Neural progenitor cell (in vitro differentiated cells): ENCODE measurements around the gene C18orf32. TPM values are rescaled to one million over a fixed set of nuclear protein-coding genes. Genes with fewer than 3 reads are reported as not detected.
A peak's percentile ranks its signal among the peaks of the same experiment; 100 is the strongest.

Source experiments
- DNase-seq: peaks from one replicate; pipeline ENCODE4 v3.0.0-alpha.2; 2016; ENCODE audit warnings: low spot score
- H2AFZ ChIP-seq: fragments of 200-600 bp; sonication (generic); replicated peaks from 2 replicates; pipeline ENCODE4 v1.6.1; 2016; ENCODE audit warnings: antibody characterized with exemption
- H3F3A ChIP-seq: fragments of 200-600 bp; sonication (generic); 2 replicates; pipeline ENCODE4 v1.6.1; 2016; ENCODE audit warnings: antibody characterized with exemption, low read depth
- H3K27ac ChIP-seq: fragments of 200-600 bp; sonication (generic); 2 replicates; pipeline ENCODE4 v1.5.1; 2016; ENCODE audit warnings: mild to moderate bottlenecking
- H3K27me3 ChIP-seq: fragments of 200-600 bp; sonication (generic); 2 replicates; pipeline ENCODE4 v1.6.1; 2016; ENCODE audit warnings: mild to moderate bottlenecking, moderate library complexity
- H3K36me3 ChIP-seq: fragments of 200-600 bp; sonication (generic); 2 replicates; pipeline ENCODE4 v1.5.1; 2016
- H3K4me1 ChIP-seq: fragments of 200-600 bp; sonication (generic); 2 replicates; pipeline ENCODE4 v1.6.1; 2016; ENCODE audit warnings: mixed run types
- H3K4me2 ChIP-seq: fragments of 200-600 bp; sonication (generic); 2 replicates; pipeline ENCODE4 v1.6.1; 2016
- H3K4me3 ChIP-seq: fragments of 200-600 bp; sonication (generic); 2 replicates; pipeline ENCODE4 v1.5.1; 2016
- H3K79me2 ChIP-seq: fragments of 200-600 bp; sonication (generic); 2 replicates; pipeline ENCODE4 v1.6.1; 2016; ENCODE audit warnings: low read depth
- H3K9ac ChIP-seq: fragments of 200-600 bp; sonication (generic); 2 replicates; pipeline ENCODE4 v1.6.1; 2016
- H3K9me3 ChIP-seq: fragments of 200-600 bp; sonication (generic); 2 replicates; pipeline ENCODE4 v1.5.1; 2016; ENCODE audit warnings: low read depth
- H4K20me1 ChIP-seq: fragments of 200-600 bp; sonication (generic); 2 replicates; pipeline ENCODE4 v1.6.1; 2016; ENCODE audit warnings: low read depth
- H3K27ac Mint-ChIP-seq: 3 replicates; pipeline ENCODE4 v1.8.0; 2021; ENCODE audit warnings: mixed read lengths
- H3K27me3 Mint-ChIP-seq: 2 replicates; pipeline ENCODE4 v1.8.0; 2022; ENCODE audit warnings: low read depth, mild to moderate bottlenecking, inconsistent platforms, moderate library complexity, mixed read lengths; ENCODE audit not compliant: insufficient read depth
- H3K36me3 Mint-ChIP-seq: 3 replicates; pipeline ENCODE4 v1.8.0; 2021; ENCODE audit warnings: mixed read lengths
- H3K4me1 Mint-ChIP-seq: 3 replicates; pipeline ENCODE4 v1.8.0; 2021; ENCODE audit warnings: mixed read lengths
- H3K4me3 Mint-ChIP-seq: 3 replicates; pipeline ENCODE4 v1.8.0; 2021; ENCODE audit warnings: mild to moderate bottlenecking, moderate library complexity, mixed read lengths
- H3K9me3 Mint-ChIP-seq: 3 replicates; pipeline ENCODE4 v1.8.0; 2020; ENCODE audit warnings: mixed read lengths
- CTCF ChIP-seq: fragments of 200-600 bp; sonication (generic); IDR thresholded peaks from 2 replicates; pipeline ENCODE4 v1.5.1; 2017; ENCODE audit warnings: antibody characterized with exemption, mild to moderate bottlenecking
- EZH2 ChIP-seq: fragments of 200-600 bp; sonication (generic); IDR thresholded peaks from 2 replicates; pipeline ENCODE4 v1.6.1; 2017; ENCODE audit warnings: antibody characterized with exemption, mild to moderate bottlenecking, moderate library complexity
- EZH2phosphoT487 ChIP-seq: fragments of 200-600 bp; sonication (generic); IDR thresholded peaks from 2 replicates; pipeline ENCODE4 v1.6.1; 2017; ENCODE audit warnings: antibody characterized with exemption
- total RNA-seq: library from RNA; depleted of rRNA; stranded (reverse); fragments of >200 nt; gene quantifications from 2 replicates; pipeline ENCODE4 v1.2.3, GENCODE V29; 2015; ENCODE audit warnings: low replicate concordance

C18orf32 gene
- total RNA-seq, 1 donor from 2014 or later: 72.4 TPM

- peak overlapping the region; percentile 98 for H3K27ac Mint-ChIP-seq
- Histone ChIP-seq H3K4me3 (peak overlapping the region; percentile 92), H3K9ac (peak overlapping the region; percentile 100), H3K27me3 (no peaks in the 10 kb centered on the region), H3K4me2 (peak overlapping the region; percentile 99), H3K79me2 (peaks cover 33% of the 10 kb centered on the region), H3K9me3 (no peaks in the 10 kb centered on the region), H2AFZ (no peak overlapping the region), H3K36me3 (peaks cover 21% of the 10 kb centered on the region), H3K4me1 (peaks cover 50% of the 10 kb centered on the region), H3F3A (peaks cover 69% of the 10 kb centered on the region), H4K20me1 (peaks cover 48% of the 10 kb centered on the region), H3K27ac (peak overlapping the region; percentile 98)
- H3K36me3 Mint-ChIP-seq: peaks cover 28% of the 10 kb centered on the region
- H3K4me1 Mint-ChIP-seq: peaks cover 63% of the 10 kb centered on the region
- H3K27me3 Mint-ChIP-seq: peaks cover 6% of the 10 kb centered on the region
- no peak for DNase-seq
- TF ChIP-seq CTCF (no peak), EZH2 (no peak), EZH2phosphoT487 (no peak)
- peak overlapping the region; percentile 100 for H3K4me3 Mint-ChIP-seq
- no peaks in the 10 kb centered on the region for H3K9me3 Mint-ChIP-seq
These were observed 4.5 kb upstream of the C18orf32 start for GRCh38 chr18:49491534-49491856.

DNA sequence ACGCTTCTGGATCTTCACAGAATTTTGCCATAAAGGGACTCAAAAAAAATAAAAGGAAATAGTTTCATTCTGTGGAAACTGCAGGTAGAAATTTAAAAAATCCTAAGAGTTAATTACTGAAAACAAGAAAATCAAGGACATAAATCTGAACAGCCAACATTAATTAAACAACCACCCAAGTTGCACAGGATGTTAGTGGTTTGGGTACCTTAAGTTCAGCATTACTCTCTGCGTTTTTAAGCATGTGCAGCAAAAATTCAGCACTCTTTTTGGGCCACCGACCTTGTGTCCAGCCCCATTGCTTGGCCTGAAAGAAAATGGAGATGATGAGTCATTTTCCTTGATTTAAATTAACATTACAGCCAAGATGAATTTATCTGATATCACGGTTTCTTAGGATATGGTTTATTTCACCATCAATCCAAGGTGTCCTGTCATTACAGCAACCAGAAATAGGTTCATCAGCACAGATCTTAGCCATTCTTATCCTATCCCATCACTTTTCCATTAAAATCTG lies 3.3 kb upstream of the C18orf32 start:
- peak overlapping the region; percentile 68 for H3K27ac ChIP-seq

DNA sequence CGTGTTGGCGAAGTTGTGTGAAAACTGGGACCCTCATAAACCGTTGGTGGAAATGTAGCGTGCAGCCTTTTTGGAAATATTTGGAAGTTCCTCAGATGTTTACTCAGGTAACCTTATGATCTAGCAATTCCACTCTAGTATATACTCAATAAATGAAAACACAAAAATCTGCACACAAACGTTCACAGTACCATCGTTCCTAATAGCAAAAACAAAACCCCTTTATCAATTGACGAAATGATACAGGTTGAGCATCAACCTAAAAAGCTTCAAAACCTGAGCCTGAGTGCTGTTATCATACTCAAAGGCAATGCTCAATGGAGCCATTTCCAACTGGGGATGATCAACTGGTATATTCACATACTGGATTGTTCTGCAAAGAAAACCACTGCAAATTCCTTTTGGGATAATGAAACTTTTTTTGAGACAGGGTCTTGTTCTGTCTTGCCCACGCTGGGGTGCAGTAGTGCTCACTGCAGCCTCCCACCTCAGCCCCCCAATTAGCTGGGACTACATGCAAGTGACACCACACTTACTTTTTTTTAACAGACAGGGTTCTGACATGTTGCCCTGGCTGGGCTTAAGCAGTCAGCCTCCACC lies 777 bp upstream of the C18orf32 start:
- Histone ChIP-seq H3K4me3 (peak overlapping the region; percentile 83), H3K36me3 (peaks cover 21% of the 10 kb centered on the region), H3K4me1 (peaks cover 37% of the 10 kb centered on the region), H3F3A (peaks cover 61% of the 10 kb centered on the region), H3K27me3 (no peaks in the 10 kb centered on the region), H3K9me3 (no peaks in the 10 kb centered on the region), H3K4me2 (peak overlapping the region; percentile 90), H3K27ac (peak overlapping the region; percentile 77), H3K79me2 (peaks cover 68% of the 10 kb centered on the region), H2AFZ (no peak overlapping the region), H4K20me1 (peaks cover 52% of the 10 kb centered on the region), H3K9ac (no peak overlapping the region)
- no peak for TF ChIP-seq EZH2
- Mint-ChIP-seq H3K4me1 (peaks cover 49% of the 10 kb centered on the region), H3K36me3 (peaks cover 36% of the 10 kb centered on the region), H3K9me3 (no peaks in the 10 kb centered on the region), H3K27ac (peak overlapping the region; percentile 90), H3K4me3 (peak overlapping the region; percentile 96), H3K27me3 (peaks cover 3% of the 10 kb centered on the region)
- DNase-seq: peak; percentile 4

More for the DNA sequence above, 3.3 kb upstream of the C18orf32 start:
- H3F3A ChIP-seq: peaks cover 72% of the 10 kb centered on the region
- peak overlapping the region; percentile 92 for H3K4me3 ChIP-seq
- no peak overlapping the region for H3K27ac Mint-ChIP-seq
- H3K4me1 ChIP-seq: peaks cover 52% of the 10 kb centered on the region
- no peak for DNase-seq
- H4K20me1 ChIP-seq: peaks cover 48% of the 10 kb centered on the region
- peak overlapping the region; percentile 99 for H3K4me2 ChIP-seq
- H3K4me3 Mint-ChIP-seq: peak overlapping the region; percentile 100
- H3K36me3 ChIP-seq: peaks cover 21% of the 10 kb centered on the region
- peaks cover 3% of the 10 kb centered on the region for H3K27me3 Mint-ChIP-seq
- H3K9me3 ChIP-seq: no peaks in the 10 kb centered on the region
- H3K36me3 Mint-ChIP-seq: peaks cover 28% of the 10 kb centered on the region
- H3K4me1 Mint-ChIP-seq: peaks cover 67% of the 10 kb centered on the region
- peak overlapping the region; percentile 100 for H3K9ac ChIP-seq
- peaks cover 45% of the 10 kb centered on the region for H3K79me2 ChIP-seq
- H2AFZ ChIP-seq: no peak overlapping the region
- no peaks in the 10 kb centered on the region for H3K9me3 Mint-ChIP-seq
- no peaks in the 10 kb centered on the region for H3K27me3 ChIP-seq
- TF ChIP-seq EZH2 (no peak), EZH2phosphoT487 (no peak), CTCF (no peak)

DNA sequence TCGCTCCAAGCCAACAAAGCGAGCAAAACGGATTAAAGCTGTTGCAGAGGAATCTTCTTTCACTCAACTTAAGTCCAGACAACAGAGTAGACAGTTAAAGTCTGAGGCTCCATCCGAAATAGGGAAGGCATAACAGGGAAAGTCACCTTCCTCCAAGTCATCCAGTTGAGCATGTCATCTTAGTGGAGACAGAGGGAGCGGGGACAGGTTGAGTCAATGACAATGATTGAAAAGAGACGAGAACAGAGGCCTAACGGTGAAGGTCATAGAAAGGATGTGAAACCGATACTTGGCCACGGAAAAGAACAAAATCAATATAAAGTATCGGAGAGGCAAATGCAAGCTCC lies 455 bp downstream of the C18orf32 start:
- H3K36me3 ChIP-seq: peaks cover 28% of the 10 kb centered on the region
- H3K27ac ChIP-seq: no peak overlapping the region
- Mint-ChIP-seq H3K27ac (peak overlapping the region; percentile 80), H3K36me3 (peaks cover 37% of the 10 kb centered on the region), H3K4me1 (peaks cover 39% of the 10 kb centered on the region), H3K9me3 (no peaks in the 10 kb centered on the region), H3K4me3 (peak overlapping the region; percentile 96), H3K27me3 (peaks cover 3% of the 10 kb centered on the region)
- TF ChIP-seq CTCF: no peak
- no peak for TF ChIP-seq EZH2
- no peak for TF ChIP-seq EZH2phosphoT487
- peaks cover 60% of the 10 kb centered on the region for H3K79me2 ChIP-seq
- H3K4me2 ChIP-seq: peak overlapping the region; percentile 90
- H3K9ac ChIP-seq: peak overlapping the region; percentile 62
- H2AFZ ChIP-seq: no peak overlapping the region
- no peaks in the 10 kb centered on the region for H3K9me3 ChIP-seq
- DNase-seq: peak; percentile 35
- H3K4me3 ChIP-seq: peak overlapping the region; percentile 83
- peaks cover 47% of the 10 kb centered on the region for H4K20me1 ChIP-seq
- H3K4me1 ChIP-seq: peaks cover 35% of the 10 kb centered on the region
- peaks cover 53% of the 10 kb centered on the region for H3F3A ChIP-seq
- H3K27me3 ChIP-seq: no peaks in the 10 kb centered on the region
